ENCODE data around the gene MCF2L2.
"Not testable (repeated sequence)": the region's sequence is repeated elsewhere in the genome, so short reads cannot be mapped to it uniquely, and the experiment has no call there.

Gene MCF2L2

GRCh38 chr3:183244981-183245476, 183.4 kb downstream of the MCF2L2 start:
- no peak for TF ChIP-seq CTCF (IDR thresholded peaks at IDR 0.05; ENCODE audit: insufficient read depth, low read length, missing control alignments)
- H3K4me3 ChIP-seq (ENCODE audit: low read depth, low read length): no peak overlapping the region
- ChIA-PET CTCF (no interaction called here), POLR2A (no interaction called here)
- DNase-seq (ENCODE audit: low read depth, low spot score): no peak

DNA sequence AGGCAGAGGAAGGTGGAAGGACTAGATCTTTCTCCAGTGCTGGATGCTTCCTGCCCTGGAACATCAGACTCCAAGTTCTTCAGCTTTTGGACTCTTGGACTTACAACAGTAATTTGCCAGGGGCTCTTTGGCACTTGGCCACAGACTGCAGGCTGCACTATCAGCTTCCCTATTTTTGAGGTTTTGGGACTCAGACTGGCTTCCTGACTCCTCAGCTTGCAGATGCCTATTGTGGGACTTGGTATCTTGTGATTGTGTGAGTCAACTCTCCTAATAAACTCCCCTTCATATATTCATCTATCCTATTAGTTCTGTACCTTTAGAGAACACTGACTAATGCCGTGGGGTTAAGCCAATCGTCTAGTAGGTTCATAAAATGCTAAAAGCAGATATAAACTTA, 184.2 kb downstream of the MCF2L2 start:
- H3K4me3 ChIP-seq (ENCODE audit: low read depth, low read length): no peak overlapping the region
- CTCF ChIA-PET: interaction anchor here (0.8 kb wide), 1 partner anchor 9 kb away, joined by 3 read pairs; the partner anchor contains the start of gene B3GNT5
- TF ChIP-seq CTCF (IDR thresholded peaks at IDR 0.05; ENCODE audit: insufficient read depth, low read length, missing control alignments): no peak
- POLR2A ChIA-PET: no interaction called here
- no peak for DNase-seq (ENCODE audit: low read depth, low spot score)

DNA sequence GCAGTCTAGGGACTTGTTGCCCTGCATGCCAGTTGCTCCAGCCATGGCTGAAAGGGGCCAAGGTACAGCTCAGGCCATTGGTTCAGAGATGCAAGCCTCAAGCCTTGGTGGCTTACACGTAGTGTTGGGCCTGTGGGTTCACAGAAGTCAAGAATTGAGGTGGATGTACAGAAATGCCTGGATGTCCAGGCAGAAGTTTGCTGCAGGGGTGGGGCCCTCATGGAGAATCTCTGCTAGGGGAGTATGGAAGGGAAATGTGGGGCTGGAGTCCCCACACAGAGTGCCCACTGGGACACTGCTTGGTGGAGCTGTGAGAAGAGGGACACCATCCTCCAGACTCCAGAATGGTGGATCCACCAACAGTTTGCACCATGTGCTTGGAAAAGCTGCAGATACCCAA, 186.0 kb downstream of the MCF2L2 start:
- no peak for DNase-seq (ENCODE audit: low read depth, low spot score)
- no peak overlapping the region for H3K4me3 ChIP-seq (ENCODE audit: low read depth, low read length)
- no peak for TF ChIP-seq CTCF (IDR thresholded peaks at IDR 0.05; ENCODE audit: insufficient read depth, low read length, missing control alignments)
- POLR2A ChIA-PET: no interaction called here
- CTCF ChIA-PET: no interaction called here

- TF ChIP-seq CTCF (IDR thresholded peaks at IDR 0.05; ENCODE audit: insufficient read depth, low read length, missing control alignments): no peak
- H3K4me3 ChIP-seq (ENCODE audit: low read depth, low read length): no peak overlapping the region
- POLR2A ChIA-PET: no interaction called here
- DNase-seq (ENCODE audit: low read depth, low spot score): no peak
- CTCF ChIA-PET: interaction anchor here (0.7 kb wide), 1 partner anchor 24 kb away, joined by 4 read pairs; no protein-coding TSS in a partner anchor
Measured at GRCh38 chr3:183239046-183239445, 189.4 kb downstream of the MCF2L2 start.

DNA sequence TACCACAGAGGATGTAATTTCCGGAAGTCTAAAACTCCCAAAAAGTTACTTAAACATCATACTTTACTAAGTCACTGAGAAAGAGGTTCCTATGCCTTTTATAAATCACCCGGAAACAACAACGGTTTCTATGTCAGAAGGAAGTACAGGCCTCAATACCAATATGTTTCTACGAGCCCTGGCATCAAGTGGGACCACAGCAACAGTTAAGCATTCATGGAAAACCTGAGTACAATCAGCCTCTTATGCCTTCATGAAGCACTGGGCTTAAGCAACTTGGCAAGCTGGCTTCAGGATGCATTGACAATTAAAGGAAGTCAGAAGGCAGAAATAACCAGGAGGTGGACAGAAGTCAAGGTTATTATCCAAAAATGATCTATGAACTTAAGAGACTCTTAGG, 194.5 kb downstream of the MCF2L2 start:
- ChIA-PET CTCF (no interaction called here), POLR2A (no interaction called here)
- H3K4me3 ChIP-seq (ENCODE audit: low read depth, low read length): no peak overlapping the region
- no peak for TF ChIP-seq CTCF (IDR thresholded peaks at IDR 0.05; ENCODE audit: insufficient read depth, low read length, missing control alignments)
- DNase-seq (ENCODE audit: low read depth, low spot score): no peak

DNA sequence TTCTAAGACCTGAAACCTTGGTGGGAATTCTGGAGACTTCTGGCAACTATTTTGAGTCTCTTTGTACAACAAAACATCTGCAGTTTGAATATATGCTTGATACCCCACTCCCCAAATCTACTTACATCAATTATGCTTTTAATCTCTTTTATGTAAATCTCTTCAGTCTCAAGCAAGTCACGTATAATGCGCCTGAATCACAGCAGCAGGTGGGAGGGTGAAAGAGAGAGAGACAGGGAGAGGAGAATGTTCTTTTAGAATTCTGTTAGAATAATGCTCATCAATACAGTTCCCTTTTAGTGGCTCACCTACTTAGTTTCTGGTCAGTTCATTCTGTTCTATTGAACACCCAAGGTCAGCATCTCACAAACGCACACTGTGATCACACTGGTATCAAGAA, 197.6 kb downstream of the MCF2L2 start:
- CTCF ChIA-PET: no interaction called here
- DNase-seq (ENCODE audit: low read depth, low spot score): no peak
- no peak for TF ChIP-seq CTCF (IDR thresholded peaks at IDR 0.05; ENCODE audit: insufficient read depth, low read length, missing control alignments)
- POLR2A ChIA-PET: no interaction called here
- no peak overlapping the region for H3K4me3 ChIP-seq (ENCODE audit: low read depth, low read length)

- H3K4me3 ChIP-seq (ENCODE audit: low read depth, low read length); DNase-seq (ENCODE audit: low read depth, low spot score); CTCF ChIA-PET; POLR2A ChIA-PET: not testable (repeated sequence)
Measured at GRCh38 chr3:183230251-183230650, 198.2 kb downstream of the MCF2L2 start.
